ENCODE data around the gene FBXL4. TPM values are rescaled to one million over a fixed set of nuclear protein-coding genes. Genes with fewer than 3 reads are reported as not detected.
A peak's percentile ranks its signal among the peaks of the same experiment; 100 is the strongest.

The FBXL4 gene
- total RNA-seq, 1 experiment from 2014 or later, result 5.1 TPM

- no peak overlapping the region for H4K8ac ChIP-seq (replicated peaks; ENCODE audit: insufficient read length, low read depth, low read length)
- no peak overlapping the region for H3K18ac ChIP-seq (ENCODE audit: insufficient read length, low read depth, low read length)
- no peak overlapping the region for H4K5ac ChIP-seq (ENCODE audit: insufficient read length, low read depth, low read length)
- H3K4me1 Mint-ChIP-seq, result peaks cover 57 to 65% of the 10 kb centered on the region in 2 experiments
- no peak overlapping the region for H3K4ac ChIP-seq (ENCODE audit: low read depth, low read length)
- no peak overlapping the region for H3K56ac ChIP-seq (ENCODE audit: insufficient read length, low read depth, low read length)
- no peaks in the 10 kb centered on the region for H3K79me1 ChIP-seq (ENCODE audit: insufficient read depth, low read depth, low read length, poor library complexity, severe bottlenecking)
- no peak overlapping the region for H3T11ph ChIP-seq (ENCODE audit: low read length)
- H3K4me3 Mint-ChIP-seq, result peak overlapping the region; percentile 44 to 80
- H3K27me3 ChIP-seq (ENCODE audit: insufficient read depth, low read length), result peaks cover 82% of the 10 kb centered on the region
- no peak overlapping the region for H4K91ac ChIP-seq (ENCODE audit: insufficient read length, low read depth, low read length)
- no peak overlapping the region for H2BK120ac ChIP-seq (ENCODE audit: low read depth, low read length, poor library complexity, severe bottlenecking)
- no peak overlapping the region for H3K9ac ChIP-seq (ENCODE audit: extremely low read depth, insufficient read length, low read length)
- H3K23ac ChIP-seq (ENCODE audit: insufficient read length, low read depth, low read length), result no peak overlapping the region
- H3K23me2 ChIP-seq (ENCODE audit: insufficient read length, low read depth, low read length, poor library complexity, severe bottlenecking), result peaks cover 44% of the 10 kb centered on the region
- H2BK12ac ChIP-seq (ENCODE audit: insufficient read length, low read depth, low read length), result no peak overlapping the region
- no CpG with 5 or more reads among the region's 14 CpGs for WGBS (ENCODE audit: extremely low coverage, insufficient read length, low lambda C conversion rate)
- H3K9me3 ChIP-seq (ENCODE audit: control insufficient read depth, low read depth, low read length), result no peaks in the 10 kb centered on the region
- H3K9me3 Mint-ChIP-seq, result peaks cover 0 to 6% of the 10 kb centered on the region in 2 experiments; a peak in 3 of 5 replicates
- H3K27me3 Mint-ChIP-seq (ENCODE audit: low read depth), result peaks cover 100% of the 10 kb centered on the region
- peak overlapping the region; percentile 81 for H3K4me2 ChIP-seq (ENCODE audit: insufficient read depth, insufficient read length, low read length)
- H2BK15ac ChIP-seq (ENCODE audit: low read depth, low read length), result no peak overlapping the region
- no peak overlapping the region for H2BK5ac ChIP-seq (ENCODE audit: insufficient read length, low read length)
- no peak overlapping the region for H2AK5ac ChIP-seq (ENCODE audit: insufficient read length, low read length)
- no peaks in the 10 kb centered on the region for H4K20me1 ChIP-seq (ENCODE audit: control insufficient read depth, insufficient read depth, insufficient read length)
- H3K36me3 Mint-ChIP-seq (ENCODE audit: insufficient read depth in 1 of 3, low read depth in 3 of 3), result no peaks in the 10 kb centered on the region
- peak; percentile 62 for DNase-seq
- H2BK20ac ChIP-seq (ENCODE audit: low read depth, low read length, poor library complexity, severe bottlenecking), result no peak overlapping the region
- no peak overlapping the region for H3K14ac ChIP-seq (ENCODE audit: insufficient read depth, low read length)
- peaks cover 3% of the 10 kb centered on the region; the same call in 1 of the 2 replicates for H3K4me1 ChIP-seq (ENCODE audit: insufficient read depth, low read length)
- no peak overlapping the region; a peak in 1 of 7 replicates for H3K27ac Mint-ChIP-seq
- no peaks in the 10 kb centered on the region for H3K79me2 ChIP-seq (ENCODE audit: insufficient read depth, low read length)
- H2AFZ ChIP-seq (ENCODE audit: low read length), result no peak overlapping the region
- H3K27ac ChIP-seq (ENCODE audit: insufficient read length, low read depth, low read length), result no peak overlapping the region
- TF ChIP-seq, protein P1, sequence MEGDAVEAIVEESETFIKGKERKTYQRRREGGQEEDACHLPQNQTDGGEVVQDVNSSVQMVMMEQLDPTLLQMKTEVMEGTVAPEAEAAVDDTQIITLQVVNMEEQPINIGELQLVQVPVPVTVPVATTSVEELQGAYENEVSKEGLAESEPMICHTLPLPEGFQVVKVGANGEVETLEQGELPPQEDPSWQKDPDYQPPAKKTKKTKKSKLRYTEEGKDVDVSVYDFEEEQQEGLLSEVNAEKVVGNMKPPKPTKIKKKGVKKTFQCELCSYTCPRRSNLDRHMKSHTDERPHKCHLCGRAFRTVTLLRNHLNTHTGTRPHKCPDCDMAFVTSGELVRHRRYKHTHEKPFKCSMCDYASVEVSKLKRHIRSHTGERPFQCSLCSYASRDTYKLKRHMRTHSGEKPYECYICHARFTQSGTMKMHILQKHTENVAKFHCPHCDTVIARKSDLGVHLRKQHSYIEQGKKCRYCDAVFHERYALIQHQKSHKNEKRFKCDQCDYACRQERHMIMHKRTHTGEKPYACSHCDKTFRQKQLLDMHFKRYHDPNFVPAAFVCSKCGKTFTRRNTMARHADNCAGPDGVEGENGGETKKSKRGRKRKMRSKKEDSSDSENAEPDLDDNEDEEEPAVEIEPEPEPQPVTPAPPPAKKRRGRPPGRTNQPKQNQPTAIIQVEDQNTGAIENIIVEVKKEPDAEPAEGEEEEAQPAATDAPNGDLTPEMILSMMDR (conservative IDR thresholded peaks at IDR 0.05), result peak; percentile 27; the same call in 2 of the 3 replicates
Measured at GRCh38 chr6:98828941-98829411, 118.8 kb downstream of the FBXL4 start.

Data from H9 (cell line).